ENCODE results near the gene GHRH. TPM values are rescaled to one million over a fixed set of nuclear protein-coding genes. Genes with fewer than 3 reads are reported as not detected.

GHRH gene
- total RNA-seq, 1 experiment from 2014 or later, result not detected

- H3K27me3 ChIP-seq (ENCODE audit: control insufficient read depth, insufficient read depth, low read length), result no peaks in the 10 kb centered on the region
- H3K27ac ChIP-seq (ENCODE audit: low read length), result no peak overlapping the region
- POLR2A ChIA-PET, result interaction anchor here (0.6 to 0.8 kb wide), 2 partner anchors 8 to 343 kb away, joined by 3 to 4 read pairs; no protein-coding TSS in a partner anchor
- ATAC-seq, result no peak
- TF ChIP-seq CTCF (IDR thresholded peaks at IDR 0.05) (no peak), POLR2AphosphoS5 (IDR thresholded peaks at IDR 0.05; ENCODE audit: low read depth, low read length) (no peak), REST (IDR thresholded peaks at IDR 0.05; ENCODE audit: insufficient read depth in 1 of 2, low read depth in 2 of 2, low read length in 1 of 2) (no peak), SIN3A (IDR thresholded peaks at IDR 0.05; ENCODE audit: borderline replicate concordance, insufficient read depth, low read depth, low read length) (no peak), TCF7L2 (IDR thresholded peaks at IDR 0.05; ENCODE audit: low read depth, low read length) (no peak)
- no peak overlapping the region for H3K4me3 ChIP-seq (ENCODE audit: low read depth in 2 of 2, low read length in 2 of 2)
- intact Hi-C loops (cut with micrococcal nuclease; ENCODE audit: unreplicated experiment), result no loop called here
- BruUV-seq (replicated peaks), result no TSS peak
- in situ Hi-C loops (cut with HindIII; ENCODE audit: low pct_unique_long_range_greater_than_20kb, low sequenced_read_pairs), result no loop called here
- CTCF ChIA-PET, result no interaction called here
- no peak for DNase-seq (ENCODE audit: low read depth, low spot score)
- peaks cover 47% of the 10 kb centered on the region for H3K36me3 ChIP-seq (ENCODE audit: control insufficient read depth, insufficient read depth, low read length)
- H3K9me3 ChIP-seq (ENCODE audit: control insufficient read depth, insufficient read depth, low read depth, low read length), result no peaks in the 10 kb centered on the region
- no peaks in the 10 kb centered on the region for H3K4me1 ChIP-seq (ENCODE audit: control insufficient read depth, insufficient read depth, low read length)
Measured at GRCh38 chr20:37222086-37222485, 39.5 kb downstream of the GHRH start.

- DNase-seq (ENCODE audit: low read depth, low spot score), result no peak
Measured at GRCh38 chr20:37220731-37221130, 40.9 kb downstream of the GHRH start.

More at GRCh38 chr20:37220731-37221130, 40.9 kb downstream of the GHRH start:
- Histone ChIP-seq H3K27me3 (ENCODE audit: control insufficient read depth, insufficient read depth, low read length) (no peaks in the 10 kb centered on the region), H3K36me3 (ENCODE audit: control insufficient read depth, insufficient read depth, low read length) (peaks cover 37% of the 10 kb centered on the region), H3K27ac (ENCODE audit: low read length) (no peak overlapping the region), H3K4me3 (ENCODE audit: low read depth in 2 of 2, low read length in 2 of 2) (no peak overlapping the region), H3K9me3 (ENCODE audit: control insufficient read depth, insufficient read depth, low read depth, low read length) (no peaks in the 10 kb centered on the region), H3K4me1 (ENCODE audit: control insufficient read depth, insufficient read depth, low read length) (no peaks in the 10 kb centered on the region)
- POLR2A ChIA-PET, result no interaction called here
- no peak for TF ChIP-seq CTCF (IDR thresholded peaks at IDR 0.05)
- TF ChIP-seq SIN3A (IDR thresholded peaks at IDR 0.05; ENCODE audit: borderline replicate concordance, insufficient read depth, low read depth, low read length), result no peak
- TF ChIP-seq POLR2AphosphoS5 (IDR thresholded peaks at IDR 0.05; ENCODE audit: low read depth, low read length), result no peak
- TF ChIP-seq TCF7L2 (IDR thresholded peaks at IDR 0.05; ENCODE audit: low read depth, low read length), result no peak
- TF ChIP-seq REST (IDR thresholded peaks at IDR 0.05; ENCODE audit: insufficient read depth in 1 of 2, low read depth in 2 of 2, low read length in 1 of 2), result no peak
- CTCF ChIA-PET, result interaction anchor here (0.7 kb wide), 1 partner anchor 306 kb away, joined by 3 read pairs; no protein-coding TSS in a partner anchor
- intact Hi-C loops (cut with micrococcal nuclease; ENCODE audit: unreplicated experiment) (no loop called here), in situ Hi-C loops (cut with HindIII; ENCODE audit: low pct_unique_long_range_greater_than_20kb, low sequenced_read_pairs) (no loop called here)
- no TSS peak for BruUV-seq (replicated peaks)
- ATAC-seq, result no peak
